DMS114 treated with DMSO at 0.1 percent for 48 hours (cell line): ENCODE results near the gene SRC.

ENCODE experiments used
- DNase-seq: peaks from one replicate; lab custom pipeline; 2025; ENCODE audit not compliant: unreplicated experiment; lab: John Stamatoyannopoulos, UW

The SRC gene

DNA sequence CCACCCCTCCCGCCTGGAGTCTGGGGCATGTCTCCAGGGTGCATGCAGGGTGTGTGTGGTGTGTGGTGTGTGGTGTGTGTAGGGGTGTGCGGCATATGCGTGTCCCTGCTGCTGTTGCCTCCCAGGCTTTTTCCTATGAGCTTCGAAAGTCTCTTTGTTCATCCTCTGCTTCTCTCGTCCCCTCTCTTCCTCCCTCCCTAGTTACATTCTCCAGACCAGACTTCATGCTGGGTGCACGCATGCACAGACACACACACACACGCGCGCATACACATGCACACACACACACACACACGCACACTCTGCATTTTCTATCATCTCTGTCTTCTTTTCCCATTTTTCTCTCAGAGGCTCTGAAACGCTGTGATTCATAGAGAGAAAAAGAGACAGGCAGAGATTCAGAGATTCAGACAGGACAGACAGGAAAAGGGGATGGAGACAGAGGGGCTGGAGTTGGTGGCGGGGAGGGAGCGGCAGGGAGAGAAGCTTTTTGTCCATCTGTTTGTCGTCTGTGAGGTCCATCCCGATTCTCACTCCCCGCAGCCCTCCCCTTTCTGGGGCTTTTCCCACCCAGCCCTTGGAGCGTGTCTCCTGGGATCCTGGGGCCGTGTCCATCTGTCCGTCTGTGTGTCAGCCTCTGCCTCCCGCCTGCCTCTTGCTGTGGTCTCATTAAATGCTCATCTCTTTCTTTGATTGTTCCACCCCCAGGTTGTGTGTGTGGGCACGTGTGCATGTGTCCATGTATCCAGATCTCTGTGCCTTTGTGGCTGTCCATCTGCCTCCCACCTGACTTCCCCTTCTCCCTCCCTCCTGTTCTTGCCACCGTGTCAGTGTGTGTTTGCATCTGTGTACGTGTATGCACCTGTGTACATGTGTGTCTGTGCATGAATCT, 62.6 kb downstream of the SRC start:
- no peak for DNase-seq

DNA sequence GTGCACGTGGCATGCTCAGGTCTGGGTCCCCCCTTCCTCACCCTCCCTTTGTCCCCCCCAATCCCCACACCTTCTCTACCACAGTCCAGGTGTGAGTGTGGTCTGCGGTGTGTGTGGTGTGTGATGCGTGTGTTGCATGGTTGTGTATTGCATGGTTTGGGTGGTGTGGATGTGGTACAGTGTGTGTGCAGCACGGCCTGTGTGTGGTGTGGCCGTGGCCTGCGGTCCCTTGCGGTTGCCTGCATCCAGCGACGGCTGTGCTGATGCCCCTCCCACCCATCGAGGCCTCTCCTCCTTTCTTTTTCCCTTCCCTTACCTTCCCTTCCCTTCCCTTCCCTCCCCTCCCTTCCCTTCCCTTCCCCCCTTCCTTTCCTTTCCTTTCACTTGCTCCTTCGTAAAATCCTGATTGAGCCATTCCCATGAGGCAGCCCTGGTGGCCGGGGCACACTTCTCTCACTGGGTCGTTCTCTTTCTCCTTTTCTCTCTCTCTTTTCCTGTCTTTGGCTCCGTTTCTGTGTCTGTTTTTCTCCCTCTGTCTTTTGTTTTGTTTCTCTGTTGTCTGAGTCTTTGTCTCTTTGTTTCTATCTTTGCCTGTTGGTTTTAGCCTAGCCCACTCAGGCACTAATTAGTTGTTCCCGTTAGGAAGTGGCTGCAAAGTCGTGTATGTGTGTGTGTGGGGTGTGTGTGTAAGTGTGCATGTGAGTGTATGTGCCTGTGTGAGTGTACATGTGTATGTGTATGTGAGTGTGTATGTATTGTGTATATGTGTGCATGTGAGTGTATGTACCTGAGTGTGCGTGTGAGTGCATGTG, 65.7 kb downstream of the SRC start:
- no peak for DNase-seq

DNA sequence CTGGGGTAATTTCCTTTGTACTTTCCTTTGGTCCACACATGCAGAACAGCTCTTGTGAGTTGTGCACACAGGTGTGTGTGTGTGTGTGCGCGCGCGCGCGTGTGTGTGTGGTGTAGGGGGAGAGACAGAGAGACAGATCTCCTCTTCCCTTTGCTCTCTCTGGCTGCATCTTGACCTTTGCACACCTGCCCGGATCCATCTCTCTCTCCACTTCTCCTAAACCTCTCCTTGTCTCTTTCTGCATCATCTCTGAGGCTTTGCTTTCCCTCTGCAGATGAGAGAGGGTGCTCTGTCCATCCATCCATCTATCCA, 67.0 kb downstream of the SRC start:
- no peak for DNase-seq

DNA sequence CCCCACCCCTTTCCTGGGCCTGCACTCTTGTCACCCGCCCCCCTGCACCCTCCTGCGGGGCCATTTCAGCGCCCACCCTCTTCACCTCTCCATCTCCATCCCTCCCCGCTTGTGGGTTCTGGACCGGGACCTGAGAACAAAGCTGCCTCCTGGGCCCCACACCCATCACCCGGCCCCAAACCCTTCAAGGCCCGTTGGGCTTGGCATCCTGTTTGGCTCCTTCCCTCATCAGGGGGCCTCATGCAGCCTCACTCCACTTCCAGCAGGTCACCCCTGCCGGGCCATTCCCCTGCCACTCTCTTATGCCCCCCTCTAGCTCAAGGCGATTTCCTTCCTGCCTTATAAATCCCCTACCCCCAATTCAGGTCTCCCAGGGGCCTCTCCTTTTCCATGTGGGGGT, 67.4 kb downstream of the SRC start:
- DNase-seq, result no peak

DNA sequence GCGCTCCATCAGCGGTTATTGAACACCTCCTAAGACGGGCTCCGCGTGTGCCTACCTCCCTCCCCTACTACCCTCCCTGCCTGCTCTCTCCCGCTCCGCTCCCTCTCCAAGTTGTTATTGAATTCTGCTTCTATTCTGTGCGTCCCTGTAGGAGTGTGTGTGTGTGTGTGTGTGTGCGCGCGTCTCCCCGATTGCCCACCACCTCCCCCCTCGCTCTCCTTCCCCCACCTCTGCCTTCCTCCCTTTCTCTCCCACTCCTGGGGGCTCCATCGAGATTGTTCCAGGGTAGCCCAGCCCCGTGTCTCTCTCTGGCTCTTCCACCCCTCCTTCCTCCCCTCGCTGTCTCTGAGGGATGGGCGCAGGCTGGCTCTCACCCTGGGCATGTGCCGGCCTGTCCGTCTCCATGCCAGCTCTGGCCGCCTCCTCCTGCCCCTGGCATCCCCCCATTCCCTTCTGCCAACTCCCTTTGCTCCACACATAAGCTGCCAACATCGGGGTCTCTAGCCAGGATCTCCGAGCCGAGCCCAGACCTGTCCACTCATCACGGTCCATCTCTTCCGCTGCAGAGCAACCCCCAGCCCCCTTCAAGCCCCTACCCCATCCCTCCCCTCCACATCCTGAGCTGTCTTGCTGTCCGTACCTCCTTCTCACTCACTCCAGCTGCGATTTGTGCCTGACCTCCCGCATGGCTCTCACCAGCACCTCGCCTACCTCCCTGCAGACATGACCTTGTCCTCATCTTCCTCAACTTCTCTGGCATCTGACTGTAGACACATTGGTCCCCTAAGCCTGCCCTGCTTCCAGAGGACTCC, 68.5 kb downstream of the SRC start:
- DNase-seq, result no peak

DNA sequence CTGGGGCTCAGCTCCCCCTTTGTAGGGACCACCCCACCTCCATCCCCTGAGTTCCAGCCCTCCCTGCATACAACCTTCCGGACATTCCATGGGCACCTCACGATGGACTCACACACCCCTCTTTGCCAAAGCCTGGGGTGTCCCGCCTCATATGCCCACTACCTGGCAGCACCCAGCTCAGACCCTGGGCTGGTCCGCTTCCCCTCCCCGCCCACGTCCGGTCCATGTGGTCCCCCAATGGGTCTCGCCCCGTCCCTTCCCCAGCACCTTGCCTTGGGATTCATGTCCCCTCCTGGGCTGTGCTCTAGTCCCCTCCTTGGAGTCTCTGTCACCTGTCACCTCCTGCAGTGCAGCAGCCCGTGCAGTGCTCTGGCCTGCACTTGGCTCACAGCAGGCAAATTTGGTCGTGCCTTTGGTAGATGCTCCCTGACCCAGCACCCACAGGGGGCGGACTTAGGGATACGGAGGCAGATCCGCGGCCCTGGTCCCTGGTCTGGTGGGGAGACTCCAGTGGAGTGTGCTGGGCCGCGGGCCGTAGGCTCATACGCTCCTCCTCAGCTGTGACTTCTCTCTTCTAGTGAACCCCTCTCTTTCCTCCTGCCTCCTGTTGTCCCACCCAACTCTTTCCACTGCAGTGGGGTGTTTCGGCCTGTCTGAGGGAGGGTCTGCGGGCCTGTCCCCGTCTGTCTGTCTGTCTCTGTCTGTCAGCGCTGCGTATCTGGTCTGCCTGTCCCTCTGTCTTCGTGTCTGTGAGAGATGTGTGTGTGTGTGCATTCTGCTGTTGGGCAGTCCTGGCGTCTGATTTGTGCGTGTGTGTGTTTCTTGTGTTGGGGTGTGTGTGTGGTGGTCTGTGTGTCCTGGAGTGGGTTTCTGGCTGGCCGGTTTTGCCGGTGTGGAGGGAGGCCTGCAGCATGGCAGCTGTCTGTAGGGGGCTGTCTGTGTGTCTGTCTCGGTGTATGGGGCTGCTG, 69.5 kb downstream of the SRC start:
- no peak for DNase-seq

DNA sequence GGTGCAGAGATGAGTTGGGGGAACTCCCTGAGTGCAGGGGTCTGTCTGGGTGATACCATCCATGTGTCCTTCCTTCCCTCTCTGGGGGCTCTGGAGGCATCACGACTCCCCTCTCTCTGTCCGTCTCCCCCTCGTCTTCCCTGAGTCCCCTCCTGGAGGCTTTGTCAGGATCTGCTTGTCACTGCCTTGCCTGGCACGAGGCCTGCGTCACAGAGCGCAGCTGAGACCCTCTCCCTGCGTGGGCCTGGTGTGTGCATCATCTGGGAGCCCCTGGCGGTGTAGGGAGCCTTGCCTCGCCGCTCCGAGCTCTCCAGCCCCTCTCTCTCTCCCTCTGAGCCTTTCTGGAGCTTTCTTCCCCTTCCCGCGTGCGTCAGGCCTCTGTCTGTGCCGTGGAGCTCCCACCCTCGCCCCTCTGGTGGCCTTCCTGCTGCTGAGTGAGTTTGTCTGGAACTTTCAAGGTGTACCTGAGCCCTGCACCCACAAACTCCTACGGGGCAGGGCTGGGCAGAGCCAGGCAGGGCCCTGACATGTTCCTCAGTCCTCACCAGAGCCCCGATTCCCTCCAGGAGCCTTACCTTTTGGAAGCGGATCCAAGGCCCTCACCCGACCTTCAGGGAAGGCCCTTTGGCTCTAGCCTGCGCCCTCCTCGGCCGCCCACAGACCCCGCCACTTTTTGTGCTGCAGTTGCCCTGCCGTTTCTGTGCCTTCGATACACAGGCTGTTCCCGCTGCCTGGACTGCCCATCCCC, 70.3 kb downstream of the SRC start:
- no peak for DNase-seq

DNA sequence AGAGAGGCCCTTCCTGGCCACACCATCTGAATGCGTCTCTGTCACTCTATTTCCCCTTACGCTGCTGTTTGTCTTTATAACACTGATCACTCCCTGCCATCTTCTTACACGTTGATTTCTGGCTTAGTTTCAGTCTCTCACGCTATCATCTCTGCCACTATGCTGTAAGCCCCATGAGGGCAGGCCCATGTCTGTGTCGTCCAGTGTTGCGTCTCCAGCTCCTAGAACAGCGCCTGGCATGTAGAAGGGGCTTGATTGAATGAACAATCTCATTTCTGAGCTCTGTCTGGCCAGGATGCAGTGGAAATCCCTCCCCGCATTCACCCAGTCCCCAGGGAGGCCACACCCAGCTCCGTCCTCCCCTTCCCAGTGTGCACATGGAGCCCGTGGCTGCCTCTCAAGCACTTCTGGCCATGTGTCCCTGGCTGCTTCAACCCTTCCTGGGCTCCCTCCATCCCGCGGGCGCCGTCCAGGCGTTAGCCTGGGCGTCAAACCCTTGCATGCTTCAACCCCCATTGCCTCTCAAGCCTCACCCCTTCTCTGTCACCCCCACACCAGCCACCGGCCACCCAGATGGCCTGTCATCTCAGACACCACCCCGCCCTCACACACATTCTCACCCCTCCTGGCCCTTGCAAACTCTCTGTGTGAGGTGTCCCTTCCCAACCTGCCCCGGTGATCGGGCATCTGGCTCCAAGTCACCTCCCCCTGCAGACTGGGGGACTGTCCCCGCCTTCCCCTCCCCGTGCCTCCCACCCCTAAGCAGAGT, 71.1 kb downstream of the SRC start:
- no peak for DNase-seq

DNA sequence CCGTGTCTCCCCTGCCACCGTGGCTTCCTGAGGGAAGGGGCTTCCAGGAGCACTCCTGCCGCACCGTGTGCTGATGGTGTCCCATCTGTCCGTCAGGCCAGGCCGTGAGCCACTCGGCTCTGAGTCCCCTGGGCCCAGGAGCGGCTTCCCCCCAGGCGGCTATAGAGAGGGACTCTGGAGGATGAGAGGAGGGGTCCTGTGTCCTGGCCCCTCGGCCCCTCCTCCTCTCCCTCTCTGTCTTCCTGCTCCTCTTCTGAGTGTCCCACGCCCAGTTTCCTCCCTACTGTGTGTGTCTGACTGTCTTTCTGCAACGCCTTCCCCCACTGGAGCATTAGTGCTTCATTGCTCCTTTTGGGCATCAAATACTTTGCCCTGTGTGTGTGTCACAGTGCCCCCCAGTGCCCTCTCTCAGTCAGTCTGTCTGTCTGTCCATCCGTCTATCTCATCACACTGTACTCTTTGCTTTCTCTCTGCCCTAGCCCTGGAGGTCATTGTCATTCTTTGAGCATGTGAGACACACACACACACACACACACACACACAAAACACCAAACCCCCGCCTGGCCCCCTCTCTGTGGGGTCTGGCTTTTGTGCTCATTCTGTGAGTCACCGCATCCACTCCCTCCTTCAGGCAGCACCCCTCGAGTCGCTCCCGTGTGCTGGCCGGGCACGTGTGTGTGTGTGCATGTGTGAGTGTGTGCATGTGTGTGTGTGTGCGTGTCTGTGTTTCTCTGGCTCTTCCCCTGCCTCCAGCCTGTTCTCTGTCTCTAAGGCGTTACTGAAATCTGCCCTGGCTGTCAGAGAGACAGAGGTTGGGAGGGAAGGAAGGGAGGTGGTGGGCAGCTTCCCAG, 71.9 kb downstream of the SRC start:
- DNase-seq, result no peak

DNA sequence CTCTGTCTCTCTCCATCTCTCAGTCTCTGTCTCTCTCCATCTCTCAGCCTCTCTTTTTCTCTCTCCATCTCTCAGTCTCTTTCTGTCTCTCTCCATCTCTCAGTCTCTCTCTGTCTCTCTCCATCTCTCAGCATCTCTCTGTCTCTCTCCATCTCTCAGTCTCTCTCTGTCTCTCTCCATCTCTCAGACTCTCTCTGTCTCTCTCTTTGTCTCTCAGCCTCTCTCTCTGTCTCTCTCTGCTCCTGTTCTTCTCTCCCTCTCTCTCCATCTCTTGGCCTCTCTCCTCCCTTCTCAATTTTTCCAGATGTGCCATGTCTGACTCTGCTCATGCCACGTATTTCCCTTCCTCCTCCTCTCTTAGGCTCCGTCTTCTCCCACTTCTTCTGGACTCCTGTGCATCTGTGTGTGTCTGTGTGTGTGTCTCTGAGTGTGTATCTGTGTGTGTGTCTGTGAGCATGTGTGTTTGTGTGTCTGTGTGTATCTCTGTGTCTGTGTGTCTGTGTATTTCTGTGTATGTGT, 72.7 kb downstream of the SRC start:
- no peak for DNase-seq

DNA sequence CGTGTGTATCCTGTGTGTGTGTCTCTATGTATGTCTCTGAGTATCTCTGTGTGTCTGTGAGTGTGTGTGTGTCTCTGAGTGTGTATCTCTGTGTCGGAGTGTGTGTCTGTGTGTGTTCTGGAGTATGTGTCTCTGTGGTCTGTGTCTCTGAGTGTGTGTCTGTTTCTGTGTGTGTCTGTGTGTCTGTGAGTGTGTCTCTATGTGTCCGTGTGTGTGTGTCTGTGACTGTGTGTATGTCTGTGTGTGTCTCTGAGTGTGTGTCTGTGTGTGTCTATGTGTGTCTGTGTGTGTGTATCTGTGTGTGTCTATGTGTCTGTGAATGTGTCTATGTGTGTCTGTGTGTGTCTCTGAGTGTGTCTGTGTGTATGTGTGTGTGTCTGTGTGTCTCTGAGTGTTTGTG, 73.4 kb downstream of the SRC start:
- no peak for DNase-seq

DNA sequence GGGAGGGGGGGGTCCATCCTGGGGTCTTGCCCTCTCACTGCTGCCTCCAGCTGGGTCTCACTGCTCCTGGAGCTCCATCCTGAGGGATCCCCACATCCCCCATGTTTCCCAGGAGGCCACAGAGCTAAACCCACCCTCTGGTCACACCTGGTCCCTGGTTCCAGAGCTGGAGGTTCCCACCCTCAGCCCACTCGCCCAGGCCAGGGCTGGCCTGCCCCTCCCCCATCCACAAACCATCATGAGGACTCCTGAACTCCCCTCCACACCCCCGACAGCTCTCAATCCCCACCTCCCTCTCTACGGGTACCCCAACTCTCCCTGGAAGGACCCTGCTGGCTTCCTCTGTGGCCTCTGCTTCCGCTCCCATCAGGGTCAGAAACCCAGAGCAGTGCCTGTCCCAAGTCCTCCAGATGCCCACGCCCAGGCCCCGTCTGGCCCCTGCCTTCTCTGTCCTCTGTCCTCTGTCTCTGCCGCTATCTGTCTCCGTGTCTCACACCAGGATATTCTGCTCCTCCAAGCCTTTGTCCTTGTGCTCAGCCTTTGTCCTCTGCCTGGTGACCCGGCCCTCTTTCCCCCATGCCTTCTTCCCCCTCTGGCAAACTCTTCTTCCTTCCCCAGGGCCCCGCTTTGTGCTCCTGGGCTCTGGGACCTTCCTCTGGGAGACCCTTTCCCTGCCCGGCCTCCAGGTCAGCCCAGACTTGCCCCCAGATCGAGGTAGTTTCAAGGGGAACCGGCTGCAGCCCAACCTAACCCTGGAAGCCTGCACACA, 74.0 kb downstream of the SRC start:
- no peak for DNase-seq

DNA sequence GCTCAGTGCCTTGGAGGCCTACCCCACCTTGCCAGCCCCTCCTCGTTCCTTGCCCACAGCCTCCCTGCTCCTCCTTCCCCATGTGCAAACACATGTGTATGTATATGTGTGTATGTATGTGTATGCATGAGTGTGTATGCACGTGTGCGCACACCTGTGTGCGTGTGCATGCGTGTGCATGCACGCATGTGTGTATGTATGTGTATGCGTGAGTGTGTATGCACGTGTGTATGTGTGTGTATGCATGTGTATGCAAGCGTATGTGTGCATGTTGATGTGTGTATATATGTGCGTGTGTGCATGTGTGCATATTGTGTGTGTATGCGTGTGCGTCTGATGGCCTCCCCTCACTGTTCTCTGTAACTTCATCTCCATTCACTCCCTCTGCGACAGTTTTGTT, 74.7 kb downstream of the SRC start:
- no peak for DNase-seq

DNA sequence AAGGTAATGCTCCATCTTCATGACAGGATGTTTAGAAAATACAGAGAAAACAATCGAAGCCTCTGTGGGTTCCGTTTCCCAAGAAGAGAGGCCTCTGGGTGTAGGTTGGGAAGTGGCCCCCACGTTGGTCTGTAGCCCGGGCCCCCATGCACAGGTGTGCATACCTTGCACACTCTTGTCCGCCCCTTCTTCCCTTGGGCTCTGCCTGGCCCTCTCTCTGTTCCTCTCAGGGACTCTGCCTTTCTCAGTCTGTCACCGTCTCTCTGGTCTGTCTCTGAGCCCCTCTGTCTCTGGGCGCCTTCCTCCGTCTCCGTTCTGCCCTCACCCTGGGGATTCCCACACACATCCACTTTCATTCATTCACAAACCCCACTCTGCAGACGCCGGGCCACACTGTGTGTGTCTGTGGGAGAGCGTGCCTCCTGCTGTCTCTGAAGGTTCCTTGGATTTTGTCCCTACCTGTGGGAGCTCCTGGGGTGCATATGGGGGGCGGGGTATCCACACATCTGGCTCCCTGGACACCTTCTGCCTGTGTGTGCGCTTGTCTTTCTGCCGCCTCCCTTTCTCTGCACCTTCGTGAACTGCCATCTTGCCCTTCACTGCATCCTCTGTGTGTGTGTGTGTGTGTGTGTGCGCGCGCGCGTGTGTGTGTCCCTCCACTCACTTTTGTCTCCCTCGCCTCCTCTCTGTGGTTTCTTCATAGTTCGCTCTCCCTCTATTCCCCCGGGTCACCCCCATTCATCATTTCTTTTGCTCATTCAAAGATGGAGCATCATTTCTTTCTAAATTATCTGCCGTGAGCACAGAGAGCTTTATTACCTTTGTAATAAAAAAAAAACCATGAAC, 75.3 kb downstream of the SRC start:
- DNase-seq, result no peak

DNA sequence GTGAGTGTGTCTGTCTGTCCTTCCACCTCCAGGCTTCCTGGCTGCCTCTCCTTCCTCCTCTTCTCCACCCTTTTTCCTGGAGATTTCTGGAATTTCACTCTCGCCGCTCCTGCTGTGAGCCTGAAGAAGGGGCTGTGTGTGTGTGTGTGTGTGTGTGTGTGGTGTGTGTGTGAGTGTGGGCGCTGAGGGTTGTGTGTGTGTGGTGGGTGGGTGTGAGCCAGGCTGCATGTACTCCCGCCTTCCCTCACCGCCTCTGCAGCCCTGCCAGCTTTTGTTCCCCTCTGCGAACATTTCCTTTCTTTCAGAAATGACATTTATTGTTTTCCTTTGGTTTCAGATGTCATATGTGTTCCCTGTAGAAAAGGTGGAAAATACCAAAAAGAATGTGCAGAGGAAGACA, 76.0 kb downstream of the SRC start:
- no peak for DNase-seq

DNA sequence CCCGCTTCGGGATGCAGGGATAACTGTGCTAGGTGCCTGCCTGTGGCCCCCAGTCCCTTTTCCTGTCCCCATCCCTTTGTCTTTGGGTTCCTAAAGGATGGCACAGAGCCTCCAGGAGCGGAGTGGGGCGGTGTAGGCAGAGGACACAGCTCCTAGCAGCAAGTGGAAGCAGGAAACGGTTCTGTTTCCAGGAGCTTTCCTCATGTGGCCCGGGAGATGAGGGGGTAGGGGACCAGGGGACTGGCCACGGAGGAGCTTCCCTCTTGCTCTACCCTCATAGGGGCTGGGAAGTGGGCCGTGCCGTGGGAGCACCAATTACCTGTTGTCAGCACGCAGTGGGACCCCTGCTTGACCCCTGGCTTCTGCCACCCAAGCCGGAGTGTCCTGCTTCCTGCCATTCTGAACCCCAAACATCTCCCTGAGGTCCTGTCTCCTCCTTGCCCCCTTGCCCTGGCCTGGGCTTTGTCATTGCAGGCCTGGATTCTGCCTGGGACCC, 76.9 kb downstream of the SRC start:
- DNase-seq, result no peak
